A549 (cell line): Measurements from ENCODE around the gene KAT6B.

Experiments used
- HDAC2 ChIP-seq: fragments of 200-600 bp; sonication (generic); IDR thresholded peaks from 2 replicates; pipeline ENCODE4 v1.6.1; 2016
- MAFK ChIP-seq: fragments of 450-650 bp; IDR thresholded peaks from 2 replicates; pipeline ENCODE4 v1.6.1; 2014; ENCODE audit not compliant: partially characterized antibody
- RNF2 ChIP-seq: fragments of 200-600 bp; sonication (generic); IDR thresholded peaks from 2 replicates; pipeline ENCODE4 v1.6.1; 2016; ENCODE audit warnings: low read depth, mild to moderate bottlenecking, antibody characterized with exemption, moderate library complexity, borderline replicate concordance
- SREBF2 ChIP-seq: fragments of 450-650 bp; IDR thresholded peaks from 2 replicates; pipeline ENCODE4 v1.6.1; 2014; ENCODE audit warnings: mild to moderate bottlenecking, moderate library complexity
- TP53 ChIP-seq: fragments of 250-450 bp; sonication (Bioruptor Pico); IDR thresholded peaks from 2 replicates; pipeline ENCODE4 v1.5.0; 2021; ENCODE audit warnings: mild to moderate bottlenecking, moderate library complexity
- TF ChIP-seq, protein P1 (sequence below): fragments of >200 bp; sonication (Bioruptor Twin); formaldehyde crosslinking; IDR thresholded peaks from 3 replicates; pipeline ENCODE4 v1.5.1; 2016
- TF ChIP-seq, protein P2 (sequence below): fragments of 150-350 bp; IDR thresholded peaks from 2 replicates; pipeline ENCODE4 v1.6.1; 2014; ENCODE audit warnings: low read depth, mild to moderate bottlenecking, low read length
- TF ChIP-seq, protein P3 (sequence below): fragments of 200-600 bp; sonication (generic); IDR thresholded peaks from 2 replicates; pipeline ENCODE4 v1.6.1; 2016; ENCODE audit warnings: antibody characterized with exemption, mild to moderate bottlenecking, moderate library complexity

DNA sequence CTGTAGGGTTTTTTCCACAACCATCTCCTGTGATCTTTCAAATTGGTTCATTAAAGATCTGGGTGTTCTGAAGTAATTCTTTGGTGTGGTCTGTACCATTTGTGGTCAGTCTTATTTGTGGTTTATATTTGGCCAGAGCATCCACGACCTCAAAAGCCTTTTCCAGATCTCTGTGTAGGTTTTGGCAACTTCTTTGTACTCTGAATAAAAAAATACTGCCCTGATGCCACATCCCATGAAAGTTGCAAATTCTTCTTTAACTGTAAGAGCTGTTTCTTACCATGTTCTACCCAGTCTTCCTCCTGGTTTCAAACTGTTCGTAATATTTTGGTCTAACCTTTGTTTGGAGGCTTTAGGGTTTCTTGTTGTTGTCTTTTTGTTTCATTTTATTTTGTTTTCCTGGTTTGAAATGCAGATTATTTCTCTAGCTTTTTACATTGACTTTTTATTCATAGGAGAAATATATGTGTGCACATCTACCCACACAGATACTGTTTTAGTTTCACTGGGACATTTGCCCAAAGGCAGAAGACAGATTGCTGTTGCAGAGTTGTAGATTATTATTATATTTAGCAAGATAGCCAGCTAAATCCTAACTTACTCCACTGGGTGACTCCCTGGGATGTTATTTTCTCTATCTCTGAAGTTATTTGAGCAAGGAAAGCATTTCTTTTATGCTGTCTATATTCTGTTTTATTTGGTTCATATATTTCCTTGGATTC lies 161.8 kb downstream of the KAT6B start:
- TF ChIP-seq, protein P1, sequence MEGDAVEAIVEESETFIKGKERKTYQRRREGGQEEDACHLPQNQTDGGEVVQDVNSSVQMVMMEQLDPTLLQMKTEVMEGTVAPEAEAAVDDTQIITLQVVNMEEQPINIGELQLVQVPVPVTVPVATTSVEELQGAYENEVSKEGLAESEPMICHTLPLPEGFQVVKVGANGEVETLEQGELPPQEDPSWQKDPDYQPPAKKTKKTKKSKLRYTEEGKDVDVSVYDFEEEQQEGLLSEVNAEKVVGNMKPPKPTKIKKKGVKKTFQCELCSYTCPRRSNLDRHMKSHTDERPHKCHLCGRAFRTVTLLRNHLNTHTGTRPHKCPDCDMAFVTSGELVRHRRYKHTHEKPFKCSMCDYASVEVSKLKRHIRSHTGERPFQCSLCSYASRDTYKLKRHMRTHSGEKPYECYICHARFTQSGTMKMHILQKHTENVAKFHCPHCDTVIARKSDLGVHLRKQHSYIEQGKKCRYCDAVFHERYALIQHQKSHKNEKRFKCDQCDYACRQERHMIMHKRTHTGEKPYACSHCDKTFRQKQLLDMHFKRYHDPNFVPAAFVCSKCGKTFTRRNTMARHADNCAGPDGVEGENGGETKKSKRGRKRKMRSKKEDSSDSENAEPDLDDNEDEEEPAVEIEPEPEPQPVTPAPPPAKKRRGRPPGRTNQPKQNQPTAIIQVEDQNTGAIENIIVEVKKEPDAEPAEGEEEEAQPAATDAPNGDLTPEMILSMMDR = no peak
- TF ChIP-seq TP53 (CRISPR knock-in tag) (no peak), SREBF2 (no peak), RNF2 (no peak), HDAC2 (no peak), MAFK (no peak)
- TF ChIP-seq, protein P2, sequence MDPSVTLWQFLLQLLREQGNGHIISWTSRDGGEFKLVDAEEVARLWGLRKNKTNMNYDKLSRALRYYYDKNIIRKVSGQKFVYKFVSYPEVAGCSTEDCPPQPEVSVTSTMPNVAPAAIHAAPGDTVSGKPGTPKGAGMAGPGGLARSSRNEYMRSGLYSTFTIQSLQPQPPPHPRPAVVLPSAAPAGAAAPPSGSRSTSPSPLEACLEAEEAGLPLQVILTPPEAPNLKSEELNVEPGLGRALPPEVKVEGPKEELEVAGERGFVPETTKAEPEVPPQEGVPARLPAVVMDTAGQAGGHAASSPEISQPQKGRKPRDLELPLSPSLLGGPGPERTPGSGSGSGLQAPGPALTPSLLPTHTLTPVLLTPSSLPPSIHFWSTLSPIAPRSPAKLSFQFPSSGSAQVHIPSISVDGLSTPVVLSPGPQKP = no peak
- TF ChIP-seq, protein P3, sequence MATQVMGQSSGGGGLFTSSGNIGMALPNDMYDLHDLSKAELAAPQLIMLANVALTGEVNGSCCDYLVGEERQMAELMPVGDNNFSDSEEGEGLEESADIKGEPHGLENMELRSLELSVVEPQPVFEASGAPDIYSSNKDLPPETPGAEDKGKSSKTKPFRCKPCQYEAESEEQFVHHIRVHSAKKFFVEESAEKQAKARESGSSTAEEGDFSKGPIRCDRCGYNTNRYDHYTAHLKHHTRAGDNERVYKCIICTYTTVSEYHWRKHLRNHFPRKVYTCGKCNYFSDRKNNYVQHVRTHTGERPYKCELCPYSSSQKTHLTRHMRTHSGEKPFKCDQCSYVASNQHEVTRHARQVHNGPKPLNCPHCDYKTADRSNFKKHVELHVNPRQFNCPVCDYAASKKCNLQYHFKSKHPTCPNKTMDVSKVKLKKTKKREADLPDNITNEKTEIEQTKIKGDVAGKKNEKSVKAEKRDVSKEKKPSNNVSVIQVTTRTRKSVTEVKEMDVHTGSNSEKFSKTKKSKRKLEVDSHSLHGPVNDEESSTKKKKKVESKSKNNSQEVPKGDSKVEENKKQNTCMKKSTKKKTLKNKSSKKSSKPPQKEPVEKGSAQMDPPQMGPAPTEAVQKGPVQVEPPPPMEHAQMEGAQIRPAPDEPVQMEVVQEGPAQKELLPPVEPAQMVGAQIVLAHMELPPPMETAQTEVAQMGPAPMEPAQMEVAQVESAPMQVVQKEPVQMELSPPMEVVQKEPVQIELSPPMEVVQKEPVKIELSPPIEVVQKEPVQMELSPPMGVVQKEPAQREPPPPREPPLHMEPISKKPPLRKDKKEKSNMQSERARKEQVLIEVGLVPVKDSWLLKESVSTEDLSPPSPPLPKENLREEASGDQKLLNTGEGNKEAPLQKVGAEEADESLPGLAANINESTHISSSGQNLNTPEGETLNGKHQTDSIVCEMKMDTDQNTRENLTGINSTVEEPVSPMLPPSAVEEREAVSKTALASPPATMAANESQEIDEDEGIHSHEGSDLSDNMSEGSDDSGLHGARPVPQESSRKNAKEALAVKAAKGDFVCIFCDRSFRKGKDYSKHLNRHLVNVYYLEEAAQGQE = no peak
